Activated CD4-positive, alpha-beta T cell treated with anti-CD3 and anti-CD28 coated beads, Interleukin-2, amount 50 U/mL, for 24 hours (primary cell): Measurements from ENCODE around the gene EPHA2.
"Not testable (repeated sequence)": the region's sequence is repeated elsewhere in the genome, so short reads cannot be mapped to it uniquely, and the experiment has no call there.

Experiments
- DNase-seq, 2 donors: peaks; one replicate each; pipeline ENCODE4 v3.0.0-alpha.2; 2020; ENCODE audit warnings: low read depth in 1 of 2, low spot score in 1 of 2

The EPHA2 gene

GRCh38 chr1:16122350-16122881, 33.5 kb downstream of the EPHA2 start:
- DNase-seq, result no peak

- no peak for DNase-seq
Observed at GRCh38 chr1:16120940-16121410, 34.9 kb downstream of the EPHA2 start.

GRCh38 chr1:16120407-16120806, 35.5 kb downstream of the EPHA2 start:
- no peak for DNase-seq

GRCh38 chr1:16119926-16120325, 35.9 kb downstream of the EPHA2 start:
- no peak for DNase-seq

- no peak for DNase-seq
Observed at GRCh38 chr1:16119504-16119903, 36.4 kb downstream of the EPHA2 start.

GRCh38 chr1:16118706-16119105, 37.2 kb downstream of the EPHA2 start:
- DNase-seq, result no peak

GRCh38 chr1:16117936-16118335, 37.9 kb downstream of the EPHA2 start:
- no peak for DNase-seq

- no peak for DNase-seq
Observed at GRCh38 chr1:16117369-16117768, 38.5 kb downstream of the EPHA2 start.

- DNase-seq, result no peak
Observed at GRCh38 chr1:16116625-16117024, 39.2 kb downstream of the EPHA2 start.

- no peak for DNase-seq
Observed at GRCh38 chr1:16116002-16116401, 39.9 kb downstream of the EPHA2 start.

GRCh38 chr1:16115468-16115983, 40.3 kb downstream of the EPHA2 start:
- no peak for DNase-seq

- DNase-seq, result no peak
Observed at GRCh38 chr1:16114527-16115467, 41.1 kb downstream of the EPHA2 start.

GRCh38 chr1:16112596-16113555, 43.0 kb downstream of the EPHA2 start:
- DNase-seq, result no peak

GRCh38 chr1:16111771-16112595, 43.9 kb downstream of the EPHA2 start:
- DNase-seq, result no peak

- DNase-seq, result no peak
Observed at GRCh38 chr1:16110884-16111283, 45.0 kb downstream of the EPHA2 start.

GRCh38 chr1:16110456-16110855, 45.4 kb downstream of the EPHA2 start:
- no peak for DNase-seq

GRCh38 chr1:16109571-16109970, 46.3 kb downstream of the EPHA2 start:
- DNase-seq, result no peak

- not testable (repeated sequence) for DNase-seq
Observed at GRCh38 chr1:16107039-16107438, 48.8 kb downstream of the EPHA2 start.

GRCh38 chr1:16101623-16102022, 54.2 kb downstream of the EPHA2 start:
- no peak for DNase-seq

- DNase-seq, result no peak
Observed at GRCh38 chr1:16099412-16099811, 56.5 kb downstream of the EPHA2 start.
